HepG2 (cell line): ENCODE data around the gene PPDPF. TPM values are rescaled to one million over a fixed set of nuclear protein-coding genes. Genes with fewer than 3 reads are reported as not detected.

Experiments used
- DNMT1 ChIP-seq: sonication (generic); formaldehyde crosslinking; IDR thresholded peaks from 2 replicates; pipeline ENCODE4 v1.5.1; 2020; ENCODE audit warnings: mild to moderate bottlenecking, missing genetic modification reagents
- EED ChIP-seq: sonication (generic); formaldehyde crosslinking; IDR thresholded peaks from 2 replicates; pipeline ENCODE4 v1.5.0; 2020; ENCODE audit warnings: mild to moderate bottlenecking, missing genetic modification reagents
- EZH2 ChIP-seq: conservative IDR thresholded peaks from 2 replicates; pipeline ENCODE4 v1.6.1; 2012; ENCODE audit warnings: mild to moderate bottlenecking, low read depth, low read length, moderate library complexity
- ISX ChIP-seq: sonication (generic); formaldehyde crosslinking; conservative IDR thresholded peaks from 2 replicates; pipeline ENCODE4 v1.5.0; 2020; ENCODE audit warnings: missing genetic modification reagents
- NKX3-1 ChIP-seq: sonication (generic); formaldehyde crosslinking; IDR thresholded peaks from 2 replicates; pipeline ENCODE4 v1.5.0; 2020; ENCODE audit warnings: missing genetic modification reagents
- PRDM4 ChIP-seq: sonication (generic); formaldehyde crosslinking; IDR thresholded peaks from 2 replicates; pipeline ENCODE4 v1.9.0; 2021; ENCODE audit warnings: missing genetic modification reagents, borderline replicate concordance
- PRPF4 ChIP-seq: fragments of 200-400 bp; formaldehyde crosslinking; IDR thresholded peaks from 2 replicates; pipeline ENCODE4 v1.6.1; 2016; ENCODE audit warnings: low read length, low read depth; ENCODE audit not compliant: poor library complexity, severe bottlenecking
- SALL1 ChIP-seq: sonication (generic); formaldehyde crosslinking; IDR thresholded peaks from 2 replicates; pipeline ENCODE4 v1.8.0; 2022; ENCODE audit warnings: mild to moderate bottlenecking, missing genetic modification reagents
- SKI ChIP-seq: fragments of 450-650 bp; IDR thresholded peaks from one replicate; pipeline ENCODE4 v1.6.1; 2018; ENCODE audit warnings: mild to moderate bottlenecking; ENCODE audit not compliant: partially characterized antibody
- SNAI1 ChIP-seq: sonication (generic); formaldehyde crosslinking; IDR thresholded peaks from 2 replicates; pipeline ENCODE4 v1.5.0; 2020; ENCODE audit warnings: mild to moderate bottlenecking, missing genetic modification reagents, borderline replicate concordance
- SSRP1 ChIP-seq: IDR thresholded peaks from 2 replicates; pipeline ENCODE4 v1.6.1; 2016; ENCODE audit warnings: control low read depth
- TGIF2 ChIP-seq: IDR thresholded peaks from 2 replicates; pipeline ENCODE4 v1.6.1; 2016; ENCODE audit warnings: control low read depth, missing compliant biosample characterization
- ZEB1 ChIP-seq: IDR thresholded peaks from 2 replicates; pipeline ENCODE4 v1.6.1; 2012; ENCODE audit warnings: mild to moderate bottlenecking, low read depth, inconsistent platforms; ENCODE audit not compliant: insufficient replicate concordance
- ZFP36L2 ChIP-seq: sonication (generic); formaldehyde crosslinking; IDR thresholded peaks from 2 replicates; pipeline ENCODE4 v1.4.0; 2020; ENCODE audit warnings: missing genetic modification reagents
- ZFP90 ChIP-seq: sonication (generic); formaldehyde crosslinking; IDR thresholded peaks from 2 replicates; pipeline ENCODE4 v1.8.0; 2022; ENCODE audit warnings: missing genetic modification reagents, mild to moderate bottlenecking, inconsistent platforms, borderline replicate concordance
- ZFYVE20 ChIP-seq: sonication (generic); formaldehyde crosslinking; IDR thresholded peaks from 2 replicates; pipeline ENCODE4 v1.8.0; 2023; ENCODE audit warnings: low read depth, mild to moderate bottlenecking, moderate library complexity, missing genetic modification reagents, borderline replicate concordance
- ZNF496 ChIP-seq: sonication (generic); formaldehyde crosslinking; IDR thresholded peaks from 2 replicates; pipeline ENCODE4 v1.8.1; 2023; ENCODE audit warnings: mild to moderate bottlenecking, moderate library complexity, missing genetic modification reagents; ENCODE audit not compliant: insufficient replicate concordance
- ZXDC ChIP-seq: sonication (generic); formaldehyde crosslinking; IDR thresholded peaks from 2 replicates; pipeline ENCODE4 v1.5.0; 2020; ENCODE audit warnings: mild to moderate bottlenecking, missing genetic modification reagents
- polyA plus RNA-seq, 8 experiments: library from polyadenylated mRNA; depleted of rRNA in 3 of 8; stranded (reverse) in 7 of 8; unstranded in 1 of 8; fragments of >200 nt; fragmentation: Illumina TruSeq in 4 of 8; extraction: Trizol in 4 of 8; gene quantifications; 2 replicates each; pipeline versions ENCODE4 v1.2.1 to v1.2.3, GENCODE V29; 2011 to 2016; ENCODE audit warnings: low read depth in 4 of 8, missing spikeins in 1 of 8, mixed read lengths in 1 of 8; ENCODE audit not compliant: insufficient read depth in 1 of 8
- total RNA-seq, 5 experiments: library from RNA; depleted of rRNA; stranded (reverse); fragments of >200 nt; fragmentation: Illumina TruSeq; extraction: Trizol; gene quantifications; 2 replicates each; pipeline ENCODE4 v1.2.3, GENCODE V29; 2016; ENCODE audit warnings: low read depth in 1 of 5
- TF ChIP-seq, protein P1 (sequence below): IDR thresholded peaks from 2 replicates; pipeline ENCODE4 v1.6.1; 2016; ENCODE audit warnings: missing compliant biosample characterization, missing genetic modification reagents, borderline replicate concordance

Gene PPDPF
- total and polyA plus RNA-seq, 2 of the 13 experiments (the other 11 are each of a cell fraction or from before 2014, with no cell fraction given) = 1.8 to 7.0 TPM

DNA sequence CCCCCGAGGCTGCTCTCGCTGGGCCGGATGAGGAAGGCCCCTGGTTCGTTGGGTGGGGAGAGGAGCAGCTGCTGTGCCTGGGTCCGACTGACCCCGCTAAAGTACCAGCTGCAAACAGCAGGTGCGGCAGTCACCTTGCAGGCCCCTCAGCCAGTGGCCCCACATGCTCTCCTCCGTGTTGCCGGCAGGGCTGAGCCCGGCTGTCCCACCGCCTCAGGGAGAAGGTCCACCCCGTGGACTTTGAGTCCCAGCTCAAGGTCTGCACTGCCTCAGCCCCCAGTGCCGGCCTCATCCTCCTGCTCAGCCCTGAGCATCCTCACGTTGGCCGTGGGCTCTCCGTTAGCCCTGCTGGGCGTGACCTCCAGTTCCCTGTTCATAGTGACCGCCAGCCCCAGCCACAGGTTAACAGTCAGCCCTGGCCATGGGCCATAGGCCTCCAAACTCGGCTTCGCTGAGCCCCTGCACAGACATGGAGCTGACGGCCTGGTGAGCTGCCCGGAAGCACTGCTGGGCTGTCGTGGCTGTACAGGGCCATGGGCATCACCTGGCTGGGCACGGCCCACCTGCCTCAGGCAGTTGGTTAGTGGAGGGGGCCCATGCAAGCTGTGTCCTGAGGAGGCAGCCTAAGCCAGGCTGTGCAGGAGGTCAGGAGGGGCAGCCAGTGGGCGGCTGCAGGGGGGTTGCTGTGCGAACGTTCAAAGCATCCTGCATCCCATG lies 23.8 kb downstream of the PPDPF start (continued):
- TF ChIP-seq PRDM4 (CRISPR knock-in tag) (no peak), SSRP1 (CRISPR knock-in tag) (no peak), EZH2 (no peak), DNMT1 (CRISPR knock-in tag) (no peak), ZFP36L2 (CRISPR knock-in tag) (no peak), ZXDC (no peak), SNAI1 (CRISPR knock-in tag) (no peak), ZEB1 (no peak), ISX (no peak), SKI (no peak), TGIF2 (no peak), PRPF4 (no peak), SALL1 (CRISPR knock-in tag) (peak; percentile 60; the same call in 1 of the 2 replicates), ZNF496 (no peak), ZFP90 (CRISPR knock-in tag) (no peak), NKX3-1 (no peak), EED (CRISPR knock-in tag) (no peak), ZFYVE20 (CRISPR knock-in tag) (0 out of 2 replicates have a peak, but pooled peaks have one; percentile 57)
- TF ChIP-seq, protein P1, sequence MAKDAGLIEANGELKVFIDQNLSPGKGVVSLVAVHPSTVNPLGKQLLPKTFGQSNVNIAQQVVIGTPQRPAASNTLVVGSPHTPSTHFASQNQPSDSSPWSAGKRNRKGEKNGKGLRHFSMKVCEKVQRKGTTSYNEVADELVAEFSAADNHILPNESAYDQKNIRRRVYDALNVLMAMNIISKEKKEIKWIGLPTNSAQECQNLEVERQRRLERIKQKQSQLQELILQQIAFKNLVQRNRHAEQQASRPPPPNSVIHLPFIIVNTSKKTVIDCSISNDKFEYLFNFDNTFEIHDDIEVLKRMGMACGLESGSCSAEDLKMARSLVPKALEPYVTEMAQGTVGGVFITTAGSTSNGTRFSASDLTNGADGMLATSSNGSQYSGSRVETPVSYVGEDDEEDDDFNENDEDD (CRISPR knock-in tag) = no peak
